Measurements from ENCODE around the gene KMT2B. TPM values are rescaled to one million over a fixed set of nuclear protein-coding genes. Genes with fewer than 3 reads are reported as not detected.
"Not testable (repeated sequence)": the region's sequence is repeated elsewhere in the genome, so short reads cannot be mapped to it uniquely, and the experiment has no call there.

KMT2B gene
- total and polyA plus RNA-seq, 8 donors = 8.3 to 92.4 (median 18.9) TPM

DNA sequence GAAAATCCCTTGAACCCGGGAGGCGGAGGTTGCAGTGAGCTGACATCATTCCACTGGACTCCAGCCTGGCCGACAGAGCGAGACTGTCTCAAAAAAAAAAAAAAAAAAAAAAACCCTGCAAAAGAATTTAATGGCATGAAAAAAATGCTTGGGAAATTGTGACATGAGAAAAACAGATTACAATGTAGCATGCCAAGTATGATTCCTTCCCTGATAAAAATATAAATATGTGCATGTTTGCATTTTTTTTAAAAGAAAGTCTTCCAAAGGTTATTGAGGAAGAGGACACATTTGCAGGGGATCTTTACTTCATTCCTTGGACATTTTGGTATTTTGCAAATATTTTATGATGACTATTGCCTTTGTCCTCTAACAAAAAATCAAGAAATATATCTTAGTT, 28.0 kb upstream of the KMT2B start:
- no peaks in the 10 kb centered on the region for H3K4me1 ChIP-seq
- no peak overlapping the region for H3K4me3 ChIP-seq
- intact Hi-C loops (cut with DNase I; ENCODE audit: low total_unique reads) = no loop called here
- H3K27ac ChIP-seq = no peak overlapping the region
- WGBS, 5 donors = 53 to 96% (median 78%) methylated on average over 4 of the region's 4 CpGs
- no peak for TF ChIP-seq POLR2A (IDR thresholded peaks at IDR 0.05)
- TF ChIP-seq EP300 (IDR thresholded peaks at IDR 0.05) = no peak
- no peak for TF ChIP-seq POLR2AphosphoS5 (IDR thresholded peaks at IDR 0.05)
- no peak for TF ChIP-seq CTCF (IDR thresholded peaks at IDR 0.05)
- DNase-seq = no peak
- no peaks in the 10 kb centered on the region for H3K9me3 ChIP-seq
- peaks cover 0 to 7% (median 0%) of the 10 kb centered on the region in 3 donors for H3K27me3 ChIP-seq
- no peaks in the 10 kb centered on the region for H3K36me3 ChIP-seq

DNA sequence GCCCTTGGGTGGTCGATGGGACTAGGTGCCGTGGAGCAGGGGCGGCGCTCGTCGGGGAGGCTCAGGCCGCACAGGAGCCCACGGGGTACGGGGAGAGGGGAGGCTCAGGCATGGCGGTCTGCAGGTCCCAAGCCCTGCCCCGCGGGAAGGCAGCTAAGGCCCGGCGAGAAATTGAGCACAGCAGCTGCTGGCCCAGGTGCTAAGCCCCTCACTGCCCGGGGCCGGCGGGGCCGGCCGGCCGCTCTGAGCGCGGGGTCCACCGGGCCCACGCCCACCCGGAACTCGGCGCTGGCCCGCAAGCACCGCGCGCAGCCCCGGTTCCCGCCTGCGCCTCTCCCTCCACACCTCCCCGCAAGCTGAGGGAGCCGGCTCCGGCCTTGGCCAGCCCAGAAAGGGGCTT, 26.7 kb upstream of the KMT2B start:
- H3K27ac ChIP-seq; intact Hi-C loops (cut with DNase I; ENCODE audit: low total_unique reads); H3K27me3 ChIP-seq; H3K36me3 ChIP-seq; H3K9me3 ChIP-seq; H3K4me3 ChIP-seq; H3K4me1 ChIP-seq; DNase-seq: not testable (repeated sequence)
- 93 to 96% (median 95%) methylated on average over 21 to 37 of the region's 37 CpGs for WGBS, 5 donors

GRCh38 chr19:35692010-35692409, 25.8 kb upstream of the KMT2B start:
- H3K27me3 ChIP-seq = peaks cover 0 to 7% (median 0%) of the 10 kb centered on the region in 3 donors
- no peaks in the 10 kb centered on the region for H3K36me3 ChIP-seq
- 29 to 64% (median 43%) methylated on average over 7 to 11 of the region's 11 CpGs for WGBS, 5 donors
- H3K4me3 ChIP-seq = no peak overlapping the region
- no peak overlapping the region for H3K27ac ChIP-seq
- DNase-seq = no peak
- H3K9me3 ChIP-seq = no peaks in the 10 kb centered on the region
- no peaks in the 10 kb centered on the region for H3K4me1 ChIP-seq
- intact Hi-C loops (cut with DNase I; ENCODE audit: low total_unique reads) = no loop called here
- no peak for TF ChIP-seq EP300 (IDR thresholded peaks at IDR 0.05)
- TF ChIP-seq POLR2AphosphoS5 (IDR thresholded peaks at IDR 0.05) = no peak
- no peak for TF ChIP-seq CTCF (IDR thresholded peaks at IDR 0.05)
- TF ChIP-seq POLR2A (IDR thresholded peaks at IDR 0.05) = no peak

DNA sequence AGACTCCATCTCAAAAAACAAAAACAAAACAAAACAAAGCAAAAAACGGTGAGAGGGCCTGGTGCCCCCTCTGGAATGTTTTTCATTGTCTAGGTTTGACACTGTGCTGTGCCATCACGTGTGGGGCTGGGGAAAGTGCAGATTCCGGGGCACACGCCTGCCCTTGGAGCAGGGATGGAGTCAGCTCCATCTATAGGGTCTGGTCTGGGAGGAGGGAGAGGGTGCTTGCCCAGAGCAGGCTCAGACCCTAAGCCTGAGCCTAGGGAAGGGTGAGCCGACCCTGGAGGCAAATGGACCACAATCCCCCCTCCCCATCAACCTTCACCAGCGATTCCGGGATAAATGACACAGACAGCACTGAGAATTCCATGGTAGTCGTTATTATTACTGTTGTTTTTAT, 24.4 kb upstream of the KMT2B start:
- H3K4me3 ChIP-seq = no peak overlapping the region
- intact Hi-C loops (cut with DNase I; ENCODE audit: low total_unique reads) = no loop called here
- no peaks in the 10 kb centered on the region for H3K36me3 ChIP-seq
- TF ChIP-seq CTCF (IDR thresholded peaks at IDR 0.05) = no peak
- no peak for TF ChIP-seq POLR2AphosphoS5 (IDR thresholded peaks at IDR 0.05)
- no peak for TF ChIP-seq POLR2A (IDR thresholded peaks at IDR 0.05)
- no peak for TF ChIP-seq EP300 (IDR thresholded peaks at IDR 0.05)
- DNase-seq = no peak
- H3K27me3 ChIP-seq = peaks cover 0 to 3% (median 0%) of the 10 kb centered on the region in 3 donors
- no peaks in the 10 kb centered on the region for H3K4me1 ChIP-seq
- no peak overlapping the region for H3K27ac ChIP-seq
- H3K9me3 ChIP-seq = no peaks in the 10 kb centered on the region
- 9 to 21% (median 11%) methylated on average over 8 of the region's 8 CpGs for WGBS, 5 donors

DNA sequence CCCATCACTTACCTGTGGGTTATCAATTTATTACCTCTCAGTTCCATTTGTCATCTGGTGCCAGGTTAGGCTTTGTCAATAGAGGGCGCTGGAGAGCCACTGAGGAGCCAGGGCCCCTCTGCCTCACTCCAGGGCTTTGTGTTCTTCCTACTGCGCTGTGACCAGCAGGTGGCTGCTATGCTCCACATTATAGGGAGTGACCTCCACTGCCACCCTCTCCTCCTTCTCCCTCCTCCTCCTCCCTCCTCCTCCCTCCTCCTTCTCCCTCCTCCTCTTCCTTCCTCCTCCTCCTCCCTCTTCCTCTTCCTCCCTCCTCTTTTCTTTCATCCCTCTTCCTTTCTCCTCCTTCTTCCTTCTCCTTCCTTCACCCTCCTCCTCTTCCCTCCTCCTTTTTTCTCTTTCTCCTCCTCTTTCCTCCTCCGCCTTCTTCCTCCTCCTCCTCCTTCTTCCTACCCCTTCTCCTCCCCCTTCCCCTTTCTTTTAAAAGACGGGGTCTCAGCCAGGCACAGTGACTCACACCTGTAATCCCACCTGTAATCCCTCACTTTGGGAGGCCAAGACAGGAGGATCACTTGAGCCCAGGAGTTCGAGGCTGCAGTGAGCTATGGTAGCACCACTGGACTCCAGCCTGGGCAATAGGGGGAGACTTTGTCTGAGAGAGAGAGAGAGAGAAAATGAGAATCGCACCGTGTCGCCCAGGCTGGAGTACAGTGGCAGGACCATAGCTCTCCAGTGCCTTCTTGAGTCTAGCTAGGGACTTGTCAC, 23.8 kb upstream of the KMT2B start:
- intact Hi-C loops (cut with DNase I; ENCODE audit: low total_unique reads) = no loop called here

More for the DNA sequence above, 23.8 kb upstream of the KMT2B start:
- WGBS, 5 donors = 32 to 41% (median 33%) methylated on average over 8 of the region's 8 CpGs
- Histone ChIP-seq H3K36me3 (no peaks in the 10 kb centered on the region), H3K27ac (no peak overlapping the region), H3K9me3 (no peaks in the 10 kb centered on the region), H3K27me3 (no peaks in the 10 kb centered on the region), H3K4me1 (no peaks in the 10 kb centered on the region), H3K4me3 (no peak overlapping the region)
- TF ChIP-seq POLR2A (IDR thresholded peaks at IDR 0.05) (no peak), CTCF (IDR thresholded peaks at IDR 0.05) (peak in 5 of 7 experiments; percentile 84 to 98 (median 97)), EP300 (IDR thresholded peaks at IDR 0.05) (no peak), POLR2AphosphoS5 (IDR thresholded peaks at IDR 0.05) (peak in 1 of 3 donors; percentile 77)
- DNase-seq = peak; percentile 92 to 95
